HG03103 (cell line): Measurements from ENCODE around the gene INAFM1.
"Not testable (repeated sequence)": the region's sequence is repeated elsewhere in the genome, so short reads cannot be mapped to it uniquely, and the experiment has no call there.

Experiments
- ATAC-seq: cut with Tn5 transposase; IDR thresholded peaks from one replicate; pipeline ENCODE4 v1.9.1; 2021; ENCODE audit warnings: low read depth; ENCODE audit not compliant: unreplicated experiment

INAFM1 gene

DNA sequence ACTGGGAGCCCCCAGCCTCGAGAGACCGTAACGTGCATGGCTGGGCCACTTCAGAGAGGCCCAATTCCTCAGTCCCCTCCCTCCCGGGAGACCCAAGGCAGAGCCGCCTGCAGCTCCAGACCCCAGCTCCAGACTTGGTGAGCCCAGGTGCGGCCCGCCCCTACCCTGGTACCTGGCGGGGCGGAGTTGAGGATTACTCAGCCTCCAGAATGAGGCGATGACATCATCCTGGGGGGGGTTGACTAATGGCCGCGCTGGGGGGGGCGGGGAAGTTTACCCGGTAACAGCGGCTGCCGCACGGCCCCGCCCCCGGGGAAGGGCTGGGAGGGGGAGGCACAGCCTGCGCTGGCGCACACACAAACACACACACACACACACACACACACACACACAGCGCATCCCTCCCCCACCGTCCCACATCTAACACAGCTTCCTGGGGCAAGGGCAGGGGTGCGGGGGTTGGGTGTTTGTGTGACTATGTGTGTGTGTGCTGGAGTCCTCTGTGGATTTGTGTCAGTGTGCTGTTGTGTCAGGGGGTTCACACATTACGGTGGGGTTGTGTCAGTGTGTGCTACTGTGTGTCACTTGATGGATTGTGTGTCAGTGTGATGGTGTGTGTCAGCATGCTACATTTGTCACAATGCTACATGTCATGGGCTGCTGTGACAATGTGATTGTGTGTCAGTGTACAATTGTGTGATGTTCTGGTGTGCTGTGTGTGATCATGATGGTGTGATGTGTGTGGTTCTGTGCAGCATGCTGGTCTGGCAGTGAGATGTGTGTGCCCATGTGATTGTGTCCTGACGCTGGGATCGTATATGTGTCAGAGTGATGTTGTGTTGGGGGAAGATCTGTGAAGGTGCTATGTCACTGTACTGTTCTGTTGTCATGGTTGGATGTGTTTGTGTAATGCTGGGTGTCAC, 33.4 kb upstream of the INAFM1 start:
- ATAC-seq = no peak

DNA sequence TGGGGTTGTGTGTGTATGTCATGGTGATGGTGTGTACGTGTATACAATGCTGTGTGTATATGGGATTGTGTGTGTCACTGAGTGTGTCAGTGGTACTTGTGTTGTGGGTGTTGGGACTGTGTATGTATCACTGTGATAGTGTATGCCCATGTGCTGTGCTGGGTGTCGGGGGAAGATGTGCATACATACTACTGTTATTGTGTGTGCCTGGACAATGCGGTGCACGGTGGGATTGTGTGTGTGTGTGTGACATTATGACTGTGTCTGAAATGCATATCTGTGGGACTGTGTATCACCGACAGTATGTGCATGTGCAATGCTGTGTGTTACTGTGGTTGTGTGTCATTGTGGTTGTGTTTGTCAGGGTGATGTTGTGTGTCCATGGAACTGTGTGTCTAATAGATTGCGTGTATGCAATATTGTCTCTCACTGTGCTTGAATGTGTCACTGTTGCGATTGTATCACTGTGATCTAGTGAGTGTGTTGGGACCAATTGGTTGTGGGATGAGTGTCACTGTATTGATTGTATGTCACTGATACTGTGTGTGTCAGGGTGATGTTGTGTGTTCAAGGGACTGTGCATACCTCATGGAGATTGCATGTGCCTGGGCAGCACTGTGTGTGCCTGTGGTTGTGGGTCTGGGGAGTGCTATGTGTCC, 32.6 kb upstream of the INAFM1 start:
- no peak for ATAC-seq

DNA sequence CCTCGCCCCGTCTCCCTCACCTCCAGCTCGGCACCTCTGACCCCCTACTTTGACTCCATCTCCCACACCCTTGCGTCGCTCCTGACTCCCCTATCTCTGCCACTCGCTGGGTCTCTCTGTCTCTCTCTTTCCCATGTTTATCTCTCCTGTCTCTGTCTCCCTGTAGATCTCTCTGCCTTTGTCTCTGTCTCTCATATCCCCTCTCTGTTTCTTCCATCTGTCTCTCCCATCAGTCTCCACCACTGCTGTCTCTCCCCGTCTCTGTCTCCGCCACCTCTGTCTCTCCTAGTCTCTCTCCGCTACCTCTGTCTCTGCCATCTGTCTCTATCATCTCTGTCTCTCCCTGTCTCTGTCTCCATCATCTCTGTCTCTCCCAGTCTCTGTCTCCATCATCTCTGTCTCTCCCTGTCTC, 31.3 kb upstream of the INAFM1 start:
- no peak for ATAC-seq

DNA sequence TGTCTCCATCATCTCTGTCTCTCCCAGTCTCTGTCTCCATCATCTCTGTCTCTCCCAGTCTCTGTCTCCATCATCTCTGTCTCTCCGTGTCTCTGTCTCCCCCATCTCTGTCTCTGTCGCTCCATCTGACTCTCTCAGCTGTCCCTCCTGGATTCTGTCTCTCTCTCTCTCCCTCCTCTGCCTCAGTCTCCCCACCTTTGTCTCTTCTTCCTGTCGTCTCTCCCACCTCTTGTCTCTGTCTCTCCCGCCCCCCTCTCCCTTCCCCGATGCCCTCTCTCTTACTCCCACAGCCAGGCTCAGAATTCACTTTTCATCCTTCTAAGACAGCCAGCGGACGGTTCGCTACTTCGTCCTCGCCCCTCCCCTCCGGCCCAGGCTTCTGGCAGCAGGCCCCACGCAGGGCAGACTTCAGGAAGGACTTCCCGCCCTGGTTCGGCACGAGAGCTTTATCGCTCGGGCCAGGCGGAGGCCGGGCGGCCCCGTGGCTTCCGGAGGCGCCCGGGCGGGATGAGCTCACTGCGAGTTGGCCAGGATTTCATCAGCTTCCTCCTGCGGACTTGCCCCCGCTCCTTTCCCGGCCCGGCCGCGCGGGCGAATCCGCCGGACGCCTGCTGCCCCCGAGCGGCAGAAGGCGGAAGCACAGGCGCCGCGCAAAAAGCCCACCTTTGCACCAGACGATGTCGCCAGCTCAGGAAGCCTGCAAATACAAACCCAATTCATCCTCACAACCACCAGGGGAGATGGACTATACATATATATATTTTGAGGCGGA, 30.7 kb upstream of the INAFM1 start:
- ATAC-seq = no peak

DNA sequence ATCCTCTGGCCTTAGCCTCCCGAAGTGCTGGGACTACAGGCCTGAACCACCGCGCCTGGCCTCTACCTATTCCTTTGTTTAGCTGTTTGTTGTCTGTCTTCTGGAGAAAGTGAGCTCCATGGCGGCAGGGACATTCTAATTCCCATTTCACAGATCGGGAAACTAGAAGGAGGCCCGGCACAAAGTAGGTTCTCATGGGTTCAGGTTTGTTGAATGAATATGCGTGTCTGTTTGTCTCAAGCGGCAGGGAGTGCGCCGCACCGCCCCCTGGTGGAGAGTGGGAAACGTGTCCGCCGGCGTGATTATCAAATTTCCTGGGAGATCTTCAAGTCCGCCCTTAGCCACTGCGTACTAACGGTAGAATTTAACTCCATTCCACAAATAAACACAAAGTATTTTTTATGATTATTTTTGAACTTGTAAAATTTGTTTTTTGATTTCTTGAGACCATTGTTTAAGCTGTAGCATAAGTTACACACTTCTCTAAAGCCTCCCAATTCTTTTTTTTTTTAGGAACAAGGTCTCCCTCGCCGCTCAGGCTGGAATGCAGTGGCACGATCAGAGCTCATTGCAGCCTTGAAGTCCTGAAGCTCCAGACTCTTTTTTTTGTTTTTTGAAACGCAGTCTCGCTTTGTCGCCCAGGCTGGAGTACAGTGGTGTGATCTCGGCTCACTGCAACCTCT, 27.2 kb upstream of the INAFM1 start:
- ATAC-seq = no peak

DNA sequence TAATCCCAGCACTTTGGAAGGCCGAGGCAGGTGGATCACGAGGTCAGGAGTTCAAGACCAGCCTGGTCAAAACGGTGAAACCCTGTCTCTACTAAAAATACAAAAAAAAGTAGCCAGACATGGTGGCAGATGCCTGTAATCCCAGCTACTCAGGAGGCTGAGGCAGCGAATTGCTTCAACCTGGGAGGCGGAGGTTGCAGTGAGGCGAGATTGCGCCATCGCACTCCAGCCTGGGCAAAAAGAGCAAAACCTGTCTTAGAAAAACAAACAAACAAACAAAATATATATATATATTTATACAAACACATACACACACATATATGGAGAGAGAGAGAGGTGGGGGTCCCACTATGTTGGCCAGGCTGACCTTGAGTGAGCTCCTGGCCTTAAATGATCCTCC, 21.7 kb upstream of the INAFM1 start:
- ATAC-seq = not testable (repeated sequence)

DNA sequence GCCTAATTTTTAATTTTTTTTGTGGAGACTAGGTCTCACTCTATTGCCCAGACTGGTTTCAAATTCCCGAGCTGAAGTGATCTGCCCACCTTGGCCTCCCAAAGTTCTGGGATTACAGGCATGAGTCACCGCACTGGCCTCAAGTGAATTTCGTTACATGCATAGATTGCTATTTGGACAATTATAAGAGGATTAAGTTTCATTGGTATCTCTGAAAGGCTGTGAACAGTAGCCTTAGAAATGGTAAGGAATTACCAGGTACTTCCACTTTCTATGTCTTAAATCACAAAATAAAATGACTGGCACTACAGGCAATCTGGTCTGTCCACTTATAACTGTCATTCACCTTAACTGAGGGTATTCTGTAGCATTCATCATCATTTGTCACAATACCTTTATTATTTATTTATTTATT, 21.2 kb upstream of the INAFM1 start:
- ATAC-seq = no peak

DNA sequence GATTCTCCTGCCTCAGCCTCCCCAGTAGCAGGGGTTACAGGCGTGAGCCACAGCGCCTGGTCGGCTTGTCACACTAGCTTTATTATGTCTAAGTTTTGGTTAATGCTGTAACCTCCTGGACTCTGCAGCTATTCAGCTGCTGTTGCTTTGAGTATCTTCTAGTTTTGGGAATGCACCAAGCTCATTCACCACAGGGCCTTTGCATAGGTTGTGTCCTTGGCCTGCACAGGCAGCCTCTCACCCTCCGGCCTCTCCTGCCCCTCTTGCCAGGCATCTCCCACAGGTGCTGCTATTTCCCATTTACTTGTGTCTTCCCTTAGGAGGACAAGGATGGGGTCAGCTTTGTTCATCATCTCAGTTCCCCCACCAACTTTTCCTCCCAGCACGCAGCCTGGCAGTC, 20.7 kb upstream of the INAFM1 start:
- ATAC-seq = no peak

DNA sequence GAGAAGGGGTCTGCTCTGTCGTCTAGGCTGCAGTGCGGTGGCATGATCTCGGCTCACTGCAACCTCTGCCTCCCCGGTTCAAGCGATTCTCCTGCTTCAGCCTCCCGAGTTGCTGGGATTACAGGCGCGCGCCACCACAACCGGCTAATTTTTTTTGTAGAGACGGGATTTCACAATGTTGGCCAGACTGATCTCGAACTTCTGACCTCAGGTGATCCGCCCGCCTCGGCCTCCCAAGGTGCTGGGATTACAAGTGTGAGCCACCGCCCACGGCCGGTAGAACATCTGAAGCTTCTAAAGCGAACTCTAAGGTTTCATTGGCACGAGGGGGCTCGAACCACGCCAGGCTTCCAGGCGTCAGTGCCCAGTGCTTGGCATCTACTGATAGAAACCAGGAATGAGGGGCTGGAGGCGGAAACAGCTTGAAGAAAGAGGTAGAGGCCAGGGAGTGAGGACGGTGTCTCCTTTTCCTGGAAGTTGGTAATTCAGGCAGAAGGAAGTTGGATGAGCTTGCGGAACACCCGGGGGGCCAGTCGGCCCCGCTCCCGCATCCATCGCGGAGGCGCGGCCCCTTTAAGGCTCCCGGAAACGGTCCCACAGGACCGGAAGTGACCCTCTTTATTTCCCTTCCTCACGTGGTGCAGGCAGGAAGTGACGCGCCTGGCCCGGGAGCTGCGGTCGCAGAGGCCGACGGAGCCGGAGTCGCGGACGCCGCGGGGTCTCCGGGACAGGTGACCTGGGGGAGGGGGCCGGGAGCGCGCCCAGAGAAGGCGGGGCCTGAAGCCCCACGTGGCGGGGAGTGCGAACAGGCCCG, 18.6 kb upstream of the INAFM1 start, which contains the start of gene CCDC9:
Gene CCDC9, plus strand, starts transcription at position 647 of the 814 bp plus-strand sequence. CDS start 1,876 bp downstream, outside the sequence.
- peak; percentile 41 for ATAC-seq

DNA sequence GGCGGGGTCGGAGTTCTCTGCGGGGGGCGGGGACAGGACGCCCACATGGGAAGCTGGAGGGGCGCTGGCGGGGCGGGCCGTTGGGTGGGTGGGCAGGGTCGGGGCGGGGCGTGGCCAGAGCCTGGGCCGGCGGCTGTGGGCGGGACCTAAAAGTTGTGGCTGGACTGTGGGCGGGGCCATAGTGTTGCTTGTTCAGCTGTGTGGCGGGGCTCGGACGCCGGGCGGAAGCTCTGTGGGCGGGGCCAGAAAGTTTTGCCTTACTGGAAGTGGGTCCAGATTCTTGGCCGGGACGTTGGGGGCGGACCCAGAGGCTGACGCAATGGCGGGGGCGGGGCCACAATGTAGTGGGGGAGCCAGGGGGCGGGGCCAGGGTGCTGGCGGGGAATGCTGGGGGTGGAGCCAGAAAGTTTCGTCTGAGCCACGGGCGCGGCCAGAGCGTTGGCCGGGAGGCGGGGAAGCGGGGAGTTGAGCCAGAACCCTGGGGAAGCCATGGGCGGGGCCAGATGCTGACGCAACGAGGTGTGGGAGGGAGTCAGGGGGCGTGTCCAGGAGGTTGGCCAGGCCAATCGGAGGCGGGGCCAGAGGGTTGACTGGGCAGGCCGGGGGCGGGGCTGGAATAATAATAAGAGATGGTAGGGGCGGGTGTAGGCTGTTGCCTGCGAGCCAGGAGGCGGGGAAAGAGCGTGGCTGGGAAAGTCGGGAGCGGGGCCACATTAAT, 17.8 kb upstream of the INAFM1 start:
- peak; percentile 62 for ATAC-seq

DNA sequence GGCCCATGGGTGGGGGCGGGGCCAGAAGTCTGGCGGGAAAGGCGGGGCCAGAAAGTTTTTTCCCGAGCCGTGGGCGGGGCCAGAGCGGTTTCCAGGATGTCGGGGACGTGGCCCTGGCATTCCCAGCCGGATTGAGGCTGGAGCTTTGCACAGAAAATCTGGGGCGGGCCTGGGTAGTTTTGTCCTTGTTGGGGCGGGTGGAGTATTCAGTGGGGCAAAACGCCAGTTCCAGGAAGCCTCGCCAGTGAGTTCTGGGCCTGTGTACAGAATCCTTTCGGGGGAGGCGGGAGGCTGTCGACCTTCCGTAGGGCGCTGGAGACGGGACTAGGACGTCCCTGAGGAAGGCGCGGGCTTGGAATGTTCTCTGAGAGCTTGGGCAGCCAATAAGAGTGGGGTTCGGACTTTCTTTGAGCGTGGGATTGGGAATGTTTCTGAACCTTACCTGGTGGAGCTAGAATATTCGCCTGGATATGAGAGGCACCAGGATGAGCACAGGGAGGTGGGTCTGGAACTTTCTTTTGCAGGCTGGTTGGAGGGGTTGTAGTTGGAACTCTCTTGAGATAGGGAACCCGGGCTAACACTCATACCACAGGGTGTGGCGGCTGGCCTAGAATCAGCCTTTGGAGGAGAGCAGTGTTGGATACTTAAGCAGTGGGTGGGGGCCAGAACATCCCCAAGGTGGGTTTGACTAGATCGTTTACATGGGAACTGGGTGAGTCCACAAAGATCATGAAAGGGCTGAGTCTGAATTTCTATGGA, 17.1 kb upstream of the INAFM1 start:
- no peak for ATAC-seq

DNA sequence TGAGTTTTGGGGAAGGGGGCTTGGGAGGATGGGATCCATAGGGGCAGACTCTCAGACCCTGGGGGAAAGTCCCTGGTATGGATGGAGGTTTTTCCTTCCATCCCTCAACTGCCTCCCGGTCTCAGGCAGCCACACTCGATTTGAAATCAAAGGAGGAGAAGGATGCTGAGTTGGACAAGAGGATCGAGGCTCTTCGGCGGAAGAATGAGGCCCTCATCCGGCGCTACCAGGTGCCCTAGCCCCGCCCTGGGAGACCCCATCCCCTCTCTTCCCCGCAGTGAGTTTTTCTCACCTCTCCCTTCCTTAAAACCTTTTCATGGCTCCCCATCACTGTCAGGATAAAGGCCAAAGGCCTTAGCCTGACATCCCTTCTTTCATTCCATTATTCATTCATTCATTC, 16.3 kb upstream of the INAFM1 start:
- ATAC-seq = no peak

DNA sequence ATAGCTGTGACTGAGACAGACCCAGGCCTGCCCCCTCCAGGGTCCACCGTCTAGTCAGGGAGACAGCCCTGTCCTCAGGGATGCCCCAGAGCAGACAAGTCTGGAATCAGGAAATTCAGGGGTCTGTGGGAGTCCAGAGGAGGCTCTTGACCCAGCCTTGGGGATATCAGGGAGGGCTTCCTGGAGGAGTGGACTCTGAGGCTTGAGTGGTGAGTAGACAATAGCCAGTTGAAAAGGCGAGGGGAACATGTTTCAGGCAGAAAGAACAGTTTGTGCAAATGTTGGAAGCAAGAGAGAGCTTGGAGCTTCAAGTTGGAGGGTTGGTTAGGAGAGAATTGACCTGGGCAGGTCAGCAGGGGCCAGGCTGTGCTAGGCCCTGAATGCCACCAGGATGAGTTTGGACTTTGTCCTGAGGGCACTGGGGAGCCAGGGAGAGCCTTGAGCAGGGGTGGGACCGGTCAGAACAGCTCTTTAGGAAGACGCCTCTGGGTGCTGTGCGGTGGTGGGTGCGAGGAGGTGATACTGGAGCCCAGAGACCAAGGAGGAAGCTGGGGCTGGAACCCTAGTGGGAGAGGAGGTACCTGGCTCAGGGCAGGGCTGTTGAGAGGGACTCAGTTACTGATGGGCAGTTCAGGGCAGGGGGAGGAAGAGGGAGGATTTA, 15.7 kb upstream of the INAFM1 start:
- ATAC-seq = no peak

DNA sequence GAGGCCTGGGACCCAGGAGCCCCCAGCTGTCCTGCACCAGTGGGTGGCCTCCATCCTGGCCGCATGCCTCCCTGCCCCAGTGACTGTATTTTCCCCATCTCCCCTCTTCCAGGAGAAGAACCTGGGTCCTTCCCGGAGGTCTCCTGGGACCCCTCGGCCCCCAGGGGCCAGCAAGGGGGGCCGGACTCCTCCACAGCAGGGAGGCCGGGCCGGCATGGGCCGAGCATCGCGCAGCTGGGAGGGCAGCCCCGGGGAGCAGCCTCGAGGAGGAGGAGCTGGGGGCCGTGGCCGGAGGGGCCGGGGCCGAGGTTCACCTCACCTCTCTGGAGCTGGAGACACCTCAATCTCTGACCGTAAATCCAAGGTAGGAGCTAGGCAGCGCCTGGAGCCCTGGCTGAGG, 14.2 kb upstream of the INAFM1 start:
- ATAC-seq = no peak

DNA sequence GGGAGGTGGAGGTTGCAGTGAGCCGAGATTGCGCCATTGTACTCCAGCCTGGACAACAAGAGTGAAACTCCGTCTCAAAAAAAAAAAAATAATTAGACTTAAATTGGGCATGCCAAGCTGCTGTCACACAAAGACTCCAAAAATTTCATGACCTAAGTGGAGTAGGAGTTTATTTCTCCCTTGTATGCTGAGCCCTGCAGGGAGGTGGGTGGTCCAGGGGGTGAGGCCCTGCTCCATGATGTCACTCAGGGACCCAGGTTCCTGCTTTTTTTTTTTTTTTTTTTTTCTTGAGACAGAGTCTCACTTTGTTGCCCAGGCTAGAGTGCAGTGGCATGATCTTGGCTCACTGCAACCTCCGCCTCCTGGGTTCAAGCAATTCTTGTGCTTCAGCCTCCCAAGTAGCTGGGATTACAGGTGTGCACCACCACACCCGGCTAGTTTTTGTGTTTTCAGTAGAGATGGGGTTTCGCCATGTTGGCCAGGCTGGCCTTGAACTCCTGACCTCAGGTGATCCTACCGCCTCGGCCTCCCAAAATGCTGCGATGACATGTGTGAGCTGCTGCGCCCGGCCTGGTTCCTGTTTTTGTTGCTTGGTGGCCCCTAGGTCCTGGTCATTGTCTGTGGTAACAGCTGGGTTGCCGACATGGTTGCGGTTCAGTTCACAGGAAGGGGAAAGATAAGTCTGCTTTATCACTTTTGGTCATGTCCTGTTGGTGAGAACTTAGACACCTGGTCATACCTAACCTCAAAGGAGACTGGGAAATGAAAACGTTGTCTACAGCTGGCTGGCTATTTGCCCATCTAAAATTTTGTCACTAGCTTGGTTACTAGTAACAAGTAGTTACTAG, 12.5 kb upstream of the INAFM1 start:
- not testable (repeated sequence) for ATAC-seq

DNA sequence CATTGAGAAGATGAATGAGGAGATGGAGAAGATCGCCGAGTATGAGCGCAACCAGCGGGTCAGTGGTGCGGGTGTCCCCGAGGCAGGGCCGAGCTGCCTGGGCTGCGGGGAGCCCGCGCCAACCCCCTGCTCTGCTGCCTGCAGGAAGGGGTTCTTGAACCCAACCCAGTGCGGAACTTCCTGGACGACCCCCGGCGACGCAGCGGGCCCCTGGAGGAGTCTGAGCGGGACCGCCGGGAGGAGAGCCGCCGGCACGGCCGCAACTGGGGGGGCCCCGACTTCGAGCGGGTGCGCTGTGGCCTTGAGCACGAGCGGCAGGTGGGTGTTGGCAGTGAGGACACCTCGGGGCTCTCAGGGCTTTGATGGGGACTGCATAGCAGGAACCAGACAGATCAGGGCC, 10.1 kb upstream of the INAFM1 start:
- no peak for ATAC-seq

DNA sequence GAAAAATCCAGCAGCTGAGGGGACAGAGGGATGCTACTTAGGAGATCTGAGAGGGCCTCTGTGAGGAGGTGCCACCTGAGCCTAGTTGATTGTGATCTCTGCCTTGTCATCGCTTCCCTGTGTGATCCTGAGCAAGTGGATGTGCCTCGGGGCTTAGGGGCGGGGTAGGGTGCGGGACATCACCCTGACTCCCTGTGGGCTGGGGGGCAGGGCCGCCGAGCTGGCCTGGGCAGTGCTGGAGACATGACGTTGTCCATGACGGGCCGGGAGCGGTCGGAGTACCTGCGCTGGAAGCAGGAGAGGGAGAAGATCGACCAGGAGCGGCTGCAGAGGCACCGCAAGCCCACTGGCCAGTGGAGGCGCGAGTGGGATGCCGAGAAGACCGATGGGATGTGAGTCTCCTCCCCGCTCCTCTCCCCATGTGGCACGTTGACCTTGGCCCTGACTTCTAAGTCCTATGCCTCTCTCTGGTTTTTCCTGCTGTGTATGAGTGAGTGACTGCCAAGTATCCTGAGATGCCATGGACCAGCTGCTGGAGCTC, 8.2 kb upstream of the INAFM1 start:
- no peak for ATAC-seq
